Measurements from ENCODE around the gene P4HTM. TPM values are rescaled to one million over a fixed set of nuclear protein-coding genes. Genes with fewer than 3 reads are reported as not detected.

P4HTM gene, protein sequence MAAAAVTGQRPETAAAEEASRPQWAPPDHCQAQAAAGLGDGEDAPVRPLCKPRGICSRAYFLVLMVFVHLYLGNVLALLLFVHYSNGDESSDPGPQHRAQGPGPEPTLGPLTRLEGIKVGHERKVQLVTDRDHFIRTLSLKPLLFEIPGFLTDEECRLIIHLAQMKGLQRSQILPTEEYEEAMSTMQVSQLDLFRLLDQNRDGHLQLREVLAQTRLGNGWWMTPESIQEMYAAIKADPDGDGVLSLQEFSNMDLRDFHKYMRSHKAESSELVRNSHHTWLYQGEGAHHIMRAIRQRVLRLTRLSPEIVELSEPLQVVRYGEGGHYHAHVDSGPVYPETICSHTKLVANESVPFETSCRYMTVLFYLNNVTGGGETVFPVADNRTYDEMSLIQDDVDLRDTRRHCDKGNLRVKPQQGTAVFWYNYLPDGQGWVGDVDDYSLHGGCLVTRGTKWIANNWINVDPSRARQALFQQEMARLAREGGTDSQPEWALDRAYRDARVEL
- 10 to 100 TPM; 37.9 to 74.7 (median 53.1) TPM for total RNA-seq
- 10 to 100 TPM; 19.7 to 28.0 TPM for polyA plus RNA-seq
- 71.2 reads per million, percentile 78 among the genes with 10 or more reads in this experiment for total RNA-seq

DNA sequence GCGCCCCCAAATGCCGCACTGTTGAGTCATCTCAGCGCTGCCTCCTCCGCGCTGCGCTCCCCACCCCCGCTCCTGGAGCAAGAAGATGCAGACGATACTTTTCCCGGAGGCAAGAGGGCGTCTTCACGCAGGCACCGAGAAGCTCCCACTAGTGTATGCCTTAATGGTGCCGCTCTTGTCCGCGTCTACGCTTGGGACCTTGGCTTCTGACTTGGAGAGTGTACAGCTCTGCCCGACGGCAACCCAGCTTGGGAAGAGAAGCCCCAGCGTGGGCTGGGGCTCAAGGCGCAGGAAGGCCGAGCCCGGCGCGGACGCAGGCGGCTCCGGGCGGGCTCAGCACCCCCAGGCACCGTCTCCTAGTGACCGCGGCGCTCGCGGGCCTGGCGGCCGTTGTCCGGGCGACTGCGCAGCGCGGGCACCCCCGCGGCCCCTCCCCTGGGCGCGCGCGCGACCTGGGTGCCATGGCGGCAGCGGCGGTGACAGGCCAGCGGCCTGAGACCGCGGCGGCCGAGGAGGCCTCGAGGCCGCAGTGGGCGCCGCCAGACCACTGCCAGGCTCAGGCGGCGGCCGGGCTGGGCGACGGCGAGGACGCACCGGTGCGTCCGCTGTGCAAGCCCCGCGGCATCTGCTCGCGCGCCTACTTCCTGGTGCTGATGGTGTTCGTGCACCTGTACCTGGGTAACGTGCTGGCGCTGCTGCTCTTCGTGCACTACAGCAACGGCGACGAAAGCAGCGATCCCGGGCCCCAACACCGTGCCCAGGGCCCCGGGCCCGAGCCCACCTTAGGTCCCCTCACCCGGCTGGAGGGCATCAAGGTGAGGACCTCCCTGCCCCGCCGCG is at the start of gene P4HTM:
P4HTM (plus strand) TSS at position 446 of the 840 bp plus-strand sequence; CDS start at position 462, 16 bp downstream.
- peaks cover 27 to 56% (median 42%) of the 10 kb centered on the region in 7 donors for H3K4me1 Mint-ChIP-seq
- no peaks in the 10 kb centered on the region for H3K27me3 Mint-ChIP-seq
- H3K27ac Mint-ChIP-seq = peak within 1 kb of the TSS; percentile 87 to 95 (median 90)
- H3K27ac ChIP-seq (ENCODE audit: low read depth, low read length) = peak within 1 kb of the TSS; percentile 82
- peaks cover 0 to 14% (median 0%) of the 10 kb centered on the region in 3 experiments for H3K36me3 ChIP-seq (ENCODE audit: control insufficient read depth in 2 of 3, insufficient read depth in 3 of 3, low read length in 3 of 3)
- DNase-seq = peak; percentile 36 to 83 (median 55)
- ChIA-PET POLR2A (interaction anchor here (0.6 to 11.2 kb wide), 9 partner anchors 17 to 350 kb away, joined by 3 to 179 read pairs (median 6); partner anchors contain the start of genes DALRD3, IMPDH2, NDUFAF3 and QRICH1), CTCF (interaction anchor here (0.9 to 6.4 kb wide), 9 partner anchors 13 to 166 kb away, joined by 3 to 64 read pairs (median 7); partner anchors contain the start of genes IMPDH2, NDUFAF3, QRICH1 and USP19)
- peak within 1 kb of the TSS; percentile 96 for H3K4me3 ChIP-seq (ENCODE audit: low read length)
- H3K9me3 Mint-ChIP-seq = no peaks in the 10 kb centered on the region
- no peaks in the 10 kb centered on the region for H3K9me3 ChIP-seq (ENCODE audit: control insufficient read depth in 2 of 3, low read length in 3 of 3)
- H3K36me3 Mint-ChIP-seq = peaks cover 0 to 9% (median 0%) of the 10 kb centered on the region in 5 donors
- peak; percentile 68 for ATAC-seq
- H3K4me1 ChIP-seq (ENCODE audit: control insufficient read depth in 2 of 2, insufficient read depth in 2 of 2, low read length in 2 of 2) = peaks cover 24% of the 10 kb centered on the region in 2 donors
- intact Hi-C loops (cut with micrococcal nuclease) = loop anchor here (1.0 to 5.0 kb wide), 8 partner anchors 17 to 457 kb away; partner anchors contain the start of genes WDR6 (in 2 of the 2), QRICH1 (in 1 of the 2), USP19 (in 1 of the 2) and USP4 (in 1 of the 2)
- H3K27me3 ChIP-seq (ENCODE audit: control insufficient read depth in 2 of 2, insufficient read depth in 2 of 2, low read length in 2 of 2) = no peaks in the 10 kb centered on the region
- H3K4me3 Mint-ChIP-seq = peak within 1 kb of the TSS; percentile 89 to 97 (median 93)

DNA sequence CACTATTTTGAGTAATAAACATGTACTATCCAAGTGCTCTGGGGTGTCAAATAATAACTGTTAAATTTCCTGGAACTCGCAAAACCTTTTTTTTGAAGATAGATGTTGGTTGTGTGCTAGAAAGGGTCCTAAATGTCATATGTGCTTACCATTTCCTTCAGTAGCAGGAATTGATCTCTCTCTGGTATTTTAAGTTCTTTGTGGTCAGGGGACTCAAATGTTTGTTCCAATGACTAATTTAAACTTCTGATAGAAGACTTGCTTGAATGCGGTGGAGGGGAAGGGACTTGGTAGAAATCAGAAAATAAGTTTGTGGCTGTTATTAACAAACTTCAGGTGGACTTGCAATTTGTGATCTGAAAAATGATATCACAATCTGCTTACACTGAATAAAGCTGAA is 44.6 kb upstream of the P4HTM start:
- Histone ChIP-seq H3K9me3 (ENCODE audit: control insufficient read depth in 2 of 3, low read length in 3 of 3) (no peaks in the 10 kb centered on the region), H3K36me3 (ENCODE audit: control insufficient read depth in 2 of 3, insufficient read depth in 3 of 3, low read length in 3 of 3) (peaks cover 0 to 30% (median 3%) of the 10 kb centered on the region in 3 experiments), H3K4me3 (ENCODE audit: low read length) (no peak overlapping the region), H3K4me1 (ENCODE audit: control insufficient read depth in 2 of 2, insufficient read depth in 2 of 2, low read length in 2 of 2) (no peaks in the 10 kb centered on the region), H3K27ac (ENCODE audit: low read depth, low read length) (no peak overlapping the region), H3K27me3 (ENCODE audit: control insufficient read depth in 2 of 2, insufficient read depth in 2 of 2, low read length in 2 of 2) (no peaks in the 10 kb centered on the region)
- Mint-ChIP-seq H3K4me3 (no peak overlapping the region), H3K27me3 (no peaks in the 10 kb centered on the region), H3K27ac (peak overlapping the region in 7 of 9 donors; percentile 20 to 75 (median 44)), H3K9me3 (no peaks in the 10 kb centered on the region), H3K36me3 (peaks cover 0 to 21% (median 4%) of the 10 kb centered on the region in 5 donors), H3K4me1 (peaks cover 7 to 40% (median 26%) of the 10 kb centered on the region in 7 donors)
- CTCF ChIA-PET = no interaction called here
- POLR2A ChIA-PET = no interaction called here
- DNase-seq (no peak), ATAC-seq (no peak)
- intact Hi-C loops (cut with micrococcal nuclease) = no loop called here

DNA sequence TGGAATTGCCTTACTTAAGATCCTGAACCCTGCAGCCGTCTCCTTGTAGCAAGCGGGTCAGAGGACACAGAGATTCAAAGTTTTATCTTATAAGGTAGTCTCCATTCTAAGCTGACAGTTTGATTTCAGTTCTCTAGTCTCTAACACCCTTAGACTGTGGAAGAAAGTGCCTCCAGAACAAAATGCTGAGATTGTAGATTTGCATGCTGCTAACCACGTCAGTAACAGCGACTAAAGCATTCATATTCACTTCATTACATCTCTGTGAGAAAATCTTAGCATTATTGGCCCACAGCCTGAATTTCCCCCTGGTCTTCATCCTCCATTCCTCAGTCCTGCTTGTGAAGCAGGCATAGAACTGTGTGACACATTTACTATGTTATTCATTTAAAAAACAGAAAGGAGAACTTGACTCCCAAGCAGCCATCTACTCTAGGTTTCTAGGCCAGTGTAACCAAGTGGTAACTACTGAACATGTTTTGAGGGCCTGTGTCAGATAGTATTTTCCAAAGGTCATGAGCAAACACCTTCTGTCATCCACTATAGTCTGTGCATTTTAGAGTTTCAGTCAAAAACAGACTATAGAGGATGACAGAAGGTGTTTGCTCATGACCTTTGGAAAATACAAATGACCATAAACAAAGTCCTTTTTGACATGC is 44.0 kb upstream of the P4HTM start:
- no peak overlapping the region for H3K4me3 ChIP-seq (ENCODE audit: low read length)
- intact Hi-C loops (cut with micrococcal nuclease) = no loop called here
- no peak overlapping the region for H3K27ac ChIP-seq (ENCODE audit: low read depth, low read length)
- peaks cover 0 to 30% (median 3%) of the 10 kb centered on the region in 3 experiments for H3K36me3 ChIP-seq (ENCODE audit: control insufficient read depth in 2 of 3, insufficient read depth in 3 of 3, low read length in 3 of 3)
- Mint-ChIP-seq H3K27me3 (no peaks in the 10 kb centered on the region), H3K9me3 (no peaks in the 10 kb centered on the region), H3K4me1 (peaks cover 7 to 39% (median 26%) of the 10 kb centered on the region in 7 donors), H3K27ac (peak overlapping the region in 4 of 9 donors; percentile 25 to 72 (median 42)), H3K36me3 (peaks cover 0 to 21% (median 4%) of the 10 kb centered on the region in 5 donors), H3K4me3 (no peak overlapping the region)
- DNase-seq = no peak
- no peak for ATAC-seq
- CTCF ChIA-PET = interaction anchor here (0.6 kb wide), 1 partner anchor 240 kb away, joined by 5 read pairs; no protein-coding TSS in a partner anchor
- no peaks in the 10 kb centered on the region for H3K4me1 ChIP-seq (ENCODE audit: control insufficient read depth in 2 of 2, insufficient read depth in 2 of 2, low read length in 2 of 2)
- no peaks in the 10 kb centered on the region for H3K27me3 ChIP-seq (ENCODE audit: control insufficient read depth in 2 of 2, insufficient read depth in 2 of 2, low read length in 2 of 2)
- POLR2A ChIA-PET = no interaction called here
- H3K9me3 ChIP-seq (ENCODE audit: control insufficient read depth in 2 of 3, low read length in 3 of 3) = no peaks in the 10 kb centered on the region

DNA sequence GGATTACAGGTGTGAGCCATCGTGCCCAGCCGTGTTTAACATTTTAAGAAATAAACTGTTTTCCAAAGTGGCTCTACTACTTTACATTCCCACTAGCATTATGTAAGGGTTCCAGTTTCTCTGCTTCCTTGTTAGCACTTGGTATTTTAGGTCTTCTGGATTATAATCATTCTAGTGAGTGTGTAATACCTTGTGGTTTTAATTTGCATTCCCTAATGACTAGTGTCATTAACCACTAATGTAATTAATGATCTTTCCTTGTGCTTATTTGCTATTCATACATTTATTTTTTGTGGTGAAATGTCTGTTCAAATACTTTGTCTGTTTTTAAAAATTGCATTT is 40.7 kb upstream of the P4HTM start:
- peak overlapping the region in 1 of 9 donors; percentile 37 for H3K27ac Mint-ChIP-seq
- POLR2A ChIA-PET = interaction anchor here (0.7 kb wide), 1 partner anchor 117 kb away, joined by 3 read pairs; no protein-coding TSS in a partner anchor

DNA sequence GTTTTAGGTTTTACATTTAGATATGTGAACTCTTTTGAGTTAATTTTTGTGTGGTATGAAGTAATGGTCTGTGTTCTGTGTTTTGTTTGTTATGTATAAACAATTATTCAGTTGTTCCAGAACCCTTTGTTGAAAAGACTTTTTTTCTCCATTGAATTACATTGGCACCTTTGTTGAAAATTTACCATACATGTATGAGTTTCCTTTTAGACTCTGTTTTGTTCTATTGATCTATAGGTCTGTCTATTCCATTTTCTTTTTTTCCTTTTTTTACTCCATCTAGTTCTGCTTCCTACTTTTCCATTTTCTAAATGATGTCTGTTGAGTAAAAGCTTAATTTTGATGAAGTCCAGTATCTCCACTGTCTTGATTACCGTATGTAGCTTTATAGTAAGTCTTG is 40.0 kb upstream of the P4HTM start:
- Mint-ChIP-seq H3K9me3 (no peaks in the 10 kb centered on the region), H3K27ac (peak overlapping the region in 4 of 9 donors; percentile 0 to 59 (median 36)), H3K4me3 (no peak overlapping the region), H3K36me3 (peaks cover 0 to 16% (median 4%) of the 10 kb centered on the region in 5 donors), H3K4me1 (peaks cover 8 to 34% (median 18%) of the 10 kb centered on the region in 7 donors), H3K27me3 (no peaks in the 10 kb centered on the region)
- ChIA-PET CTCF (interaction anchor here (0.8 kb wide), 1 partner anchor 210 kb away, joined by 6 read pairs; no protein-coding TSS in a partner anchor), POLR2A (interaction anchor here (0.7 kb wide), 1 partner anchor 118 kb away, joined by 3 read pairs; no protein-coding TSS in a partner anchor)
- Histone ChIP-seq H3K27me3 (ENCODE audit: control insufficient read depth in 2 of 2, insufficient read depth in 2 of 2, low read length in 2 of 2) (no peaks in the 10 kb centered on the region), H3K27ac (ENCODE audit: low read depth, low read length) (no peak overlapping the region), H3K36me3 (ENCODE audit: control insufficient read depth in 2 of 3, insufficient read depth in 3 of 3, low read length in 3 of 3) (peaks cover 0 to 22% (median 0%) of the 10 kb centered on the region in 3 experiments), H3K4me3 (ENCODE audit: low read length) (no peak overlapping the region), H3K4me1 (ENCODE audit: control insufficient read depth in 2 of 2, insufficient read depth in 2 of 2, low read length in 2 of 2) (no peaks in the 10 kb centered on the region), H3K9me3 (ENCODE audit: control insufficient read depth in 2 of 3, low read length in 3 of 3) (no peaks in the 10 kb centered on the region)
- DNase-seq (no peak), ATAC-seq (no peak)
- intact Hi-C loops (cut with micrococcal nuclease) = loop anchor here (5.0 kb wide), 2 partner anchors 33 to 213 kb away; partner anchors contain the start of gene ARIH2 (in 1 of the 2)

More for the DNA sequence above, 40.7 kb upstream of the P4HTM start:
- peaks cover 0 to 21% (median 5%) of the 10 kb centered on the region in 5 donors for H3K36me3 Mint-ChIP-seq
- no peaks in the 10 kb centered on the region for H3K27me3 ChIP-seq (ENCODE audit: control insufficient read depth in 2 of 2, insufficient read depth in 2 of 2, low read length in 2 of 2)
- H3K9me3 Mint-ChIP-seq = no peaks in the 10 kb centered on the region
- DNase-seq (no peak), ATAC-seq (no peak)
- CTCF ChIA-PET = no interaction called here
- no peak overlapping the region for H3K4me3 Mint-ChIP-seq
- intact Hi-C loops (cut with micrococcal nuclease) = no loop called here
- H3K36me3 ChIP-seq (ENCODE audit: control insufficient read depth in 2 of 3, insufficient read depth in 3 of 3, low read length in 3 of 3) = peaks cover 0 to 24% (median 3%) of the 10 kb centered on the region in 3 experiments
- H3K9me3 ChIP-seq (ENCODE audit: control insufficient read depth in 2 of 3, low read length in 3 of 3) = no peaks in the 10 kb centered on the region
- H3K27me3 Mint-ChIP-seq = no peaks in the 10 kb centered on the region
- H3K27ac ChIP-seq (ENCODE audit: low read depth, low read length) = no peak overlapping the region
- peaks cover 7 to 39% (median 25%) of the 10 kb centered on the region in 7 donors for H3K4me1 Mint-ChIP-seq
- H3K4me1 ChIP-seq (ENCODE audit: control insufficient read depth in 2 of 2, insufficient read depth in 2 of 2, low read length in 2 of 2) = no peaks in the 10 kb centered on the region
- no peak overlapping the region for H3K4me3 ChIP-seq (ENCODE audit: low read length)
